Activated naive CD4-positive, alpha-beta T cell treated with anti-CD3 and anti-CD28 coated beads, Interleukin-2, amount 10 ng/mL, durations not matched to agents 7 days and 5 days (primary cell): ENCODE measurements around the gene CCR5AS.

Experiments used
- CTCF ChIA-PET: fragments of 350-600 bp; sonication (Branson Sonifier 250); formaldehyde crosslinking; loops from one replicate; lab custom pipeline; 2021; ENCODE audit warnings: antibody characterized with exemption; lab: Charles Lee
- DNase-seq: peaks from one replicate; pipeline ENCODE4 v3.0.0-alpha.2; 2020
- H3K27ac Mint-ChIP-seq: one replicate; pipeline ENCODE4 v1.8.0; 2021; ENCODE audit warnings: mild to moderate bottlenecking, moderate library complexity, mixed read lengths
- H3K27me3 Mint-ChIP-seq: one replicate; pipeline ENCODE4 v1.8.0; 2021; ENCODE audit warnings: mild to moderate bottlenecking, mixed read lengths
- H3K36me3 Mint-ChIP-seq: one replicate; pipeline ENCODE4 v1.8.0; 2021; ENCODE audit warnings: mixed read lengths
- H3K4me1 Mint-ChIP-seq: one replicate; pipeline ENCODE4 v1.8.0; 2021; ENCODE audit warnings: mixed read lengths
- H3K4me3 Mint-ChIP-seq: one replicate; pipeline ENCODE4 v1.8.0; 2021; ENCODE audit warnings: mild to moderate bottlenecking, moderate library complexity, mixed read lengths
- H3K9me3 Mint-ChIP-seq: one replicate; pipeline ENCODE4 v1.8.0; 2021; ENCODE audit warnings: mixed read lengths

Gene CCR5AS

DNA sequence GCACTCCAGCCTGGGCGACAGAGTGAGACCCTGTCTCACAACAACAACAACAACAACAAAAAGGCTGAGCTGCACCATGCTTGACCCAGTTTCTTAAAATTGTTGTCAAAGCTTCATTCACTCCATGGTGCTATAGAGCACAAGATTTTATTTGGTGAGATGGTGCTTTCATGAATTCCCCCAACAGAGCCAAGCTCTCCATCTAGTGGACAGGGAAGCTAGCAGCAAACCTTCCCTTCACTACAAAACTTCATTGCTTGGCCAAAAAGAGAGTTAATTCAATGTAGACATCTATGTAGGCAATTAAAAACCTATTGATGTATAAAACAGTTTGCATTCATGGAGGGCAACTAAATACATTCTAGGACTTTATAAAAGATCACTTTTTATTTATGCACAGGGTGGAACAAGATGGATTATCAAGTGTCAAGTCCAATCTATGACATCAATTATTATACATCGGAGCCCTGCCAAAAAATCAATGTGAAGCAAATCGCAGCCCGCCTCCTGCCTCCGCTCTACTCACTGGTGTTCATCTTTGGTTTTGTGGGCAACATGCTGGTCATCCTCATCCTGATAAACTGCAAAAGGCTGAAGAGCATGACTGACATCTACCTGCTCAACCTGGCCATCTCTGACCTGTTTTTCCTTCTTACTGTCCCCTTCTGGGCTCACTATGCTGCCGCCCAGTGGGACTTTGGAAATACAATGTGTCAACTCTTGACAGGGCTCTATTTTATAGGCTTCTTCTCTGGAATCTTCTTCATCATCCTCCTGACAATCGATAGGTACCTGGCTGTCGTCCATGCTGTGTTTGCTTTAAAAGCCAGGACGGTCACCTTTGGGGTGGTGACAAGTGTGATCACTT, 34.1 kb downstream of the CCR5AS start:
- H3K27me3 Mint-ChIP-seq: peaks cover 17% of the 10 kb centered on the region
- peak; percentile 54 for DNase-seq
- H3K27ac Mint-ChIP-seq: peak overlapping the region; percentile 77
- H3K4me1 Mint-ChIP-seq: peaks cover 86% of the 10 kb centered on the region
- peak overlapping the region; percentile 42 for H3K4me3 Mint-ChIP-seq
- H3K36me3 Mint-ChIP-seq: peaks cover 18% of the 10 kb centered on the region
- no peaks in the 10 kb centered on the region for H3K9me3 Mint-ChIP-seq
- CTCF ChIA-PET: interaction anchor here (0.6 to 14.4 kb wide), 25 partner anchors 12 to 531 kb away, joined by 3 to 228 read pairs (median 4); partner anchors contain the start of genes CCR1, CCR2 and LZTFL1

DNA sequence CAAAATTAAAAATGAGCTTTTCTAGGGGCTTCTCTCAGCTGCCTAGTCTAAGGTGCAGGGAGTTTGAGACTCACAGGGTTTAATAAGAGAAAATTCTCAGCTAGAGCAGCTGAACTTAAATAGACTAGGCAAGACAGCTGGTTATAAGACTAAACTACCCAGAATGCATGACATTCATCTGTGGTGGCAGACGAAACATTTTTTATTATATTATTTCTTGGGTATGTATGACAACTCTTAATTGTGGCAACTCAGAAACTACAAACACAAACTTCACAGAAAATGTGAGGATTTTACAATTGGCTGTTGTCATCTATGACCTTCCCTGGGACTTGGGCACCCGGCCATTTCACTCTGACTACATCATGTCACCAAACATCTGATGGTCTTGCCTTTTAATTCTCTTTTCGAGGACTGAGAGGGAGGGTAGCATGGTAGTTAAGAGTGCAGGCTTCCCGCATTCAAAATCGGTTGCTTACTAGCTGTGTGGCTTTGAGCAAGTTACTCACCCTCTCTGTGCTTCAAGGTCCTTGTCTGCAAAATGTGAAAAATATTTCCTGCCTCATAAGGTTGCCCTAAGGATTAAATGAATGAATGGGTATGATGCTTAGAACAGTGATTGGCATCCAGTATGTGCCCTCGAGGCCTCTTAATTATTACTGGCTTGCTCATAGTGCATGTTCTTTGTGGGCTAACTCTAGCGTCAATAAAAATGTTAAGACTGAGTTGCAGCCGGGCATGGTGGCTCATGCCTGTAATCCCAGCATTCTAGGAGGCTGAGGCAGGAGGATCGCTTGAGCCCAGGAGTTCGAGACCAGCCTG, 35.1 kb downstream of the CCR5AS start:
- Mint-ChIP-seq H3K4me1 (peaks cover 86% of the 10 kb centered on the region), H3K27me3 (peaks cover 13% of the 10 kb centered on the region), H3K27ac (peak overlapping the region; percentile 83), H3K36me3 (peaks cover 19% of the 10 kb centered on the region), H3K9me3 (no peaks in the 10 kb centered on the region), H3K4me3 (peak overlapping the region; percentile 42)
- CTCF ChIA-PET: interaction anchor here (0.6 to 14.4 kb wide), 26 partner anchors 9 to 530 kb away, joined by 3 to 228 read pairs (median 4); partner anchors contain the start of genes CCR1, CCR2 and LZTFL1
- peak; percentile 14 for DNase-seq

DNA sequence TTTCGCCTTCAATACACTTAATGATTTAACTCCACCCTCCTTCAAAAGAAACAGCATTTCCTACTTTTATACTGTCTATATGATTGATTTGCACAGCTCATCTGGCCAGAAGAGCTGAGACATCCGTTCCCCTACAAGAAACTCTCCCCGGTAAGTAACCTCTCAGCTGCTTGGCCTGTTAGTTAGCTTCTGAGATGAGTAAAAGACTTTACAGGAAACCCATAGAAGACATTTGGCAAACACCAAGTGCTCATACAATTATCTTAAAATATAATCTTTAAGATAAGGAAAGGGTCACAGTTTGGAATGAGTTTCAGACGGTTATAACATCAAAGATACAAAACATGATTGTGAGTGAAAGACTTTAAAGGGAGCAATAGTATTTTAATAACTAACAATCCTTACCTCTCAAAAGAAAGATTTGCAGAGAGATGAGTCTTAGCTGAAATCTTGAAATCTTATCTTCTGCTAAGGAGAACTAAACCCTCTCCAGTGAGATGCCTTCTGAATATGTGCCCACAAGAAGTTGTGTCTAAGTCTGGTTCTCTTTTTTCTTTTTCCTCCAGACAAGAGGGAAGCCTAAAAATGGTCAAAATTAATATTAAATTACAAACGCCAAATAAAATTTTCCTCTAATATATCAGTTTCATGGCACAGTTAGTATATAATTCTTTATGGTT, 35.9 kb downstream of the CCR5AS start, which contains the start of gene CCR5:
Gene CCR5, plus strand, starts transcription at position 108 of the 680 bp plus-strand sequence. CDS start 1,957 bp downstream, outside the sequence.
- CTCF ChIA-PET: interaction anchor here (0.9 to 14.4 kb wide), 22 partner anchors 10 to 432 kb away, joined by 3 to 228 read pairs (median 10); partner anchors contain the start of genes CCR1, CCR2 and CXCR6
- peaks cover 23% of the 10 kb centered on the region for H3K36me3 Mint-ChIP-seq
- H3K4me1 Mint-ChIP-seq: peaks cover 85% of the 10 kb centered on the region
- peak; percentile 50 for DNase-seq
- H3K9me3 Mint-ChIP-seq: peaks cover 3% of the 10 kb centered on the region
- peaks cover 16% of the 10 kb centered on the region for H3K27me3 Mint-ChIP-seq
- H3K27ac Mint-ChIP-seq: peak within 1 kb of the TSS; percentile 83
- peak within 1 kb of the TSS; percentile 42 for H3K4me3 Mint-ChIP-seq

DNA sequence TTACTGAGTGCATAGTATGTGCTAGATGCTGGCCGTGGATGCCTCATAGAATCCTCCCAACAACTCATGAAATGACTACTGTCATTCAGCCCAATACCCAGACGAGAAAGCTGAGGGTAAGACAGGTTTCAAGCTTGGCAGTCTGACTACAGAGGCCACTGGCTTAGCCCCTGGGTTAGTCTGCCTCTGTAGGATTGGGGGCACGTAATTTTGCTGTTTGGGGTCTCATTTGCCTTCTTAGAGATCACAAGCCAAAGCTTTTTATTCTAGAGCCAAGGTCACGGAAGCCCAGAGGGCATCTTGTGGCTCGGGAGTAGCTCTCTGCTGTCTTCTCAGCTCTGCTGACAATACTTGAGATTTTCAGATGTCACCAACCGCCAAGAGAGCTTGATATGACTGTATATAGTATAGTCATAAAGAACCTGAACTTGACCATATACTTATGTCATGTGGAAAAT, 37.2 kb downstream of the CCR5AS start:
- peaks cover 4% of the 10 kb centered on the region for H3K9me3 Mint-ChIP-seq
- peaks cover 22% of the 10 kb centered on the region for H3K36me3 Mint-ChIP-seq
- H3K27me3 Mint-ChIP-seq: peaks cover 20% of the 10 kb centered on the region
- peak; percentile 34 for DNase-seq
- H3K4me3 Mint-ChIP-seq: peak overlapping the region; percentile 41
- H3K27ac Mint-ChIP-seq: peak overlapping the region; percentile 83
- CTCF ChIA-PET: interaction anchor here (0.9 to 14.4 kb wide), 27 partner anchors 8 to 431 kb away, joined by 3 to 228 read pairs (median 12); partner anchors contain the start of genes CCR1, CCR2 and CXCR6
- peaks cover 76% of the 10 kb centered on the region for H3K4me1 Mint-ChIP-seq

DNA sequence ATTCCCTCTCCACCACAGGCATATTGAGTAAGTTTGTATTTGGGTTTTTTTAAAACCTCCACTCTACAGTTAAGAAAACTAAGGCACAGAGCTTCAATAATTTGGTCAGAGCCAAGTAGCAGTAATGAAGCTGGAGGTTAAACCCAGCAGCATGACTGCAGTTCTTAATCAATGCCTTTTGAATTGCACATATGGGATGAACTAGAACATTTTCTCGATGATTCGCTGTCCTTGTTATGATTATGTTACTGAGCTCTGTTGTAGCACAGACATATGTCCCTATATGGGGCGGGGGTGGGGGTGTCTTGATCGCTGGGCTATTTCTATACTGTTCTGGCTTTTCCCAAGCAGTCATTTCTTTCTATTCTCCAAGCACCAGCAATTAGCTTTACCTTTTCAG, 37.7 kb downstream of the CCR5AS start:
- no peak overlapping the region for H3K4me3 Mint-ChIP-seq
- H3K27me3 Mint-ChIP-seq: peaks cover 15% of the 10 kb centered on the region
- peak overlapping the region; percentile 83 for H3K27ac Mint-ChIP-seq
- no peak for DNase-seq
- H3K9me3 Mint-ChIP-seq: peaks cover 4% of the 10 kb centered on the region
- CTCF ChIA-PET: interaction anchor here (1.0 to 14.4 kb wide), 29 partner anchors 9 to 426 kb away, joined by 3 to 228 read pairs (median 10); partner anchors contain the start of genes CCR1, CCR2 and CXCR6
- peaks cover 72% of the 10 kb centered on the region for H3K4me1 Mint-ChIP-seq
- peaks cover 18% of the 10 kb centered on the region for H3K36me3 Mint-ChIP-seq

DNA sequence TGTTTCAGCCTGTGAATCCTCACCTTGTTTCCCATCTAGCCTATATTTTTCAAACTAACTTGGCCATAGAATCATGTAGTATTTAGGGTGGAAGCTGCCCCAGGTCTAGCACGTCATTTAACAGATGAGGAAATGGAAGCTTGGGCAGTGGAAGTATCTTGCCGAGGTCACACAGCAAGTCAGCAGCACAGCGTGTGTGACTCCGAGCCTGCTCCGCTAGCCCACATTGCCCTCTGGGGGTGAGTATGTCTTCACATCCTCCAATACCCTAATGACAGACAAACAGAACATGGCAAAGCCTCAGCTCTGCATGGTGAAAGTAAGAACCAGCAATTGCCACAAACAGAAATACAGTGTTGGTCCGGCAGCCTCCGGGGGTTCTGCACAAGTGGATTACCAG, 38.3 kb downstream of the CCR5AS start:
- peaks cover 4% of the 10 kb centered on the region for H3K9me3 Mint-ChIP-seq
- peaks cover 15% of the 10 kb centered on the region for H3K27me3 Mint-ChIP-seq
- H3K4me3 Mint-ChIP-seq: no peak overlapping the region
- DNase-seq: peak; percentile 80
- CTCF ChIA-PET: interaction anchor here (0.7 to 14.4 kb wide), 33 partner anchors 9 to 426 kb away, joined by 3 to 228 read pairs (median 7); partner anchors contain the start of genes CCR1, CCR2 and CXCR6
- peaks cover 69% of the 10 kb centered on the region for H3K4me1 Mint-ChIP-seq
- peak overlapping the region; percentile 55 for H3K27ac Mint-ChIP-seq
- peaks cover 18% of the 10 kb centered on the region for H3K36me3 Mint-ChIP-seq

DNA sequence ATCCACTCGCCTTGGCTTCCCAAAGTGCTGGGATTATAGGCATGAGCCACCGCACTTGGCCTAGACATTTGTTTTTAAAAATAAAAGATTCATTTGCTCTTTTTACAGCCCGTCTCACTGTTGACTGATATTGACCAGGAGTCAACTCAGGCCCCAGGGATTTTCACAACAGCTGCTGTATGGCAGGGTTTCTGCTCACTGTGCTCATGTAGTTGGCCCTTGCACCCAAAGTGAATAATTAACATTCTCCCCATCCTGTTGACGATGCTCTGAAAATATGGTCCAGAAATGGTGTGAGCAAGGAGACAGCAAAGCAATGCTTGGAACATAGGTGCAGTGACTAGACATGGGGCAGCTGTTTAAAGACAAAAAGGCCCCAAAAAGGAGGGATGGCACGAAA, 39.1 kb downstream of the CCR5AS start:
- peak overlapping the region; percentile 71 for H3K27ac Mint-ChIP-seq
- H3K4me1 Mint-ChIP-seq: peaks cover 65% of the 10 kb centered on the region
- H3K36me3 Mint-ChIP-seq: peaks cover 13% of the 10 kb centered on the region
- H3K27me3 Mint-ChIP-seq: peaks cover 14% of the 10 kb centered on the region
- peaks cover 4% of the 10 kb centered on the region for H3K9me3 Mint-ChIP-seq
- no peak for DNase-seq
- CTCF ChIA-PET: interaction anchor here (0.7 to 14.4 kb wide), 27 partner anchors 8 to 425 kb away, joined by 3 to 228 read pairs (median 10); partner anchors contain the start of genes CCR1, CCR2 and CXCR6
- no peak overlapping the region for H3K4me3 Mint-ChIP-seq

DNA sequence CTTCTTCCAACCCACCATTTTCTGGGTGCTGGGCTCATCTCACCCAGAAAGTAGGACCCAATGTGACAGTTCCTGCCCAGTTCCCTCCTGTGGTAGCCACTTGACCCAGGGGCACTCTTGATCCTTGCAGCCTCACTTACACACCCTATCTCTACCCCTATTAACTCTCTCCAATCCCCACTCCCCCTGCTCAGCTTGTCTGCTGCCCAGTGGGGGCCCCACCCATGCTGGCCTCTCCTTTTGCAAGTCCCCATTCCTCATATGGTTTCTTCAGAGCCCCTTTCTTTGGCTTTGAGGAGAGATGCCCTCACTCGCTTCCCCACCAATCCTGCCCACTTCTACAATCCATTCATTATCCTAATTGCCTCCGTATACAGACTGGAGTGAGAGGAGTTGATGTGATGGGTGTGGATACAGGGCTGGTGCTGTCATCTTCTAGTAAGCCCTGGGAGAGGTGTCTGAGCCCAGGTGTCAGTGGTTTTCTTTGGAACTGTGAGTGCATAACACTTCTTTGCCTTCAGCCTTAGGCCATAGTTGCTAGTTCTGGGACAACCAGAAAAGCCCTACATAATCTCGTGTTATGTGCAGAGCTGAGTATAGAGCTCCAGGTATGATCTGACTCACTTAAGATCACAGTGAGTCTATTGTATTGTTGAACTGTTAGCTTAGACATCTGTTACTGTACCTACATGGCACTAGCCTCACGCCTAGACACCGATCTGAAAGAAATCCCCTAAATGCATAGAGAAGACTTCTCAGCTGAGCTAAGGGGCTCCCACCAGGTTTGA, 40.9 kb downstream of the CCR5AS start:
- DNase-seq: no peak
- H3K36me3 Mint-ChIP-seq: peaks cover 13% of the 10 kb centered on the region
- H3K27me3 Mint-ChIP-seq: peaks cover 14% of the 10 kb centered on the region
- H3K4me1 Mint-ChIP-seq: peaks cover 64% of the 10 kb centered on the region
- peaks cover 4% of the 10 kb centered on the region for H3K9me3 Mint-ChIP-seq
- CTCF ChIA-PET: interaction anchor here (0.9 to 14.4 kb wide), 3 partner anchors 14 to 150 kb away, joined by 3 to 228 read pairs (median 80); partner anchors contain the start of gene CCR2
- no peak overlapping the region for H3K27ac Mint-ChIP-seq
- no peak overlapping the region for H3K4me3 Mint-ChIP-seq

DNA sequence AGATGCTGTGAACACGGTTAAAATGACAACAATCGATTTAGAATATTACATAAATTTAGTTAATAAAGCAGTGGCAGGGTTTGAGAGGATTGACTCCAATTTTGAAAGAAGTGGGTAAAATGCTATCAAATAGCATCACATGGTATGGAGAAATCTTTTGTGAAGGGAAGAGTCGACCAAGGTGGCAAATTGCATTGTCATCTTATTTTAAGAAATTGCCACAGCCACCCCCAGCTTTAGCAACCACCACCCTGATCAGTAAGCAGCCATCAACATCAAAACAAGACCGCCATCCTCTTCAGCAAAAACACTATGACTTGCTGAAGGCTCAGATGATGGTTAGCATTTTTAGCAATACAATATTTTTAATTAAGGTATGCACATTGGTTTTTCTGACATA, 41.8 kb downstream of the CCR5AS start:
- Mint-ChIP-seq H3K4me1 (peaks cover 62% of the 10 kb centered on the region), H3K27me3 (peaks cover 14% of the 10 kb centered on the region), H3K36me3 (peaks cover 20% of the 10 kb centered on the region), H3K4me3 (no peak overlapping the region), H3K9me3 (peaks cover 4% of the 10 kb centered on the region), H3K27ac (no peak overlapping the region)
- CTCF ChIA-PET: interaction anchor here (1.7 kb wide), 1 partner anchor 152 kb away, joined by 5 read pairs; no protein-coding TSS in a partner anchor
- DNase-seq: no peak

DNA sequence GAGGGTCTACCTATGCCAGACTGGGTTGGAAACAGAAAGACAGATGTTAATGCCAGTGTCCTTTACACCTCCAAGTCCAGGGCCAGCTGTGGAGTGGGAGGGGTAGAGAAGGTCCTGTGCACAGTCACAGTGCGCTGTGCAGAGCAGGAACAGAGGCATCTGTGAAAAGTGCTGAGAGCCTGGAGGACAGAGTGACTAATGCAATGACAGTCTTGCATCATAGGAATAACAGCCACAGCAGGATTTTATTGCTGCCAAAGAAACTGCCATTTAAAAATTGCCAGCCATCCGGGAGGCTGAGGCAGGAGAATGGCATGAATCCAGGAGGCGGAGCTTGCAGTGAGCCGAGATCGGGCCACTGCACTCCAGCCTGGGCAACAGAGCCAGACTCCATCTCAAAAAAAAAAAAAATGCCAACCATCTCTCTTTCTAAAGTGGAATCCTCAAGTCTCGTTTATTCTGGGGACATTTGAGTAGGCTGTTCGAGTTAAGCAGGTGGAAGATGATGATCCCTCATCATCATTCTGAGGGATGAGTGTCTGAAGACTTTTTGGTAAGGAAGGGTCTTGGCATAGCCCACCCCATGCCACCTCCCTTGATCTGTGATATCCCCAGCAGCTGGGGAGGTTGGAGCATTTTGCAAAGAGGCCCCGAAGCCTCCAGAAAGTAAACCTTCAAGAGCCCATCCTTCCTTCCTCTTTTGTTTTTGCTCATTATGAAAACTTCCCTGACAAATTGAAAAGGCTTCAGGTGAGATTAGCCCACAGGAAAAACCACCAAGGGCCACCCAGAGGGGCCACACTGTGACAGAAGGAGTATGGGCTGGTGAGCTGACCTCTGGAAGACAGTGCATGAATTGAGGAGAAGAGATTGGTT, 45.2 kb downstream of the CCR5AS start:
- H3K27me3 Mint-ChIP-seq: peaks cover 16% of the 10 kb centered on the region
- DNase-seq: no peak
- peaks cover 4% of the 10 kb centered on the region for H3K9me3 Mint-ChIP-seq
- CTCF ChIA-PET: no interaction called here
- peaks cover 44% of the 10 kb centered on the region for H3K36me3 Mint-ChIP-seq
- H3K4me1 Mint-ChIP-seq: peaks cover 66% of the 10 kb centered on the region
- no peak overlapping the region for H3K4me3 Mint-ChIP-seq
- H3K27ac Mint-ChIP-seq: no peak overlapping the region

DNA sequence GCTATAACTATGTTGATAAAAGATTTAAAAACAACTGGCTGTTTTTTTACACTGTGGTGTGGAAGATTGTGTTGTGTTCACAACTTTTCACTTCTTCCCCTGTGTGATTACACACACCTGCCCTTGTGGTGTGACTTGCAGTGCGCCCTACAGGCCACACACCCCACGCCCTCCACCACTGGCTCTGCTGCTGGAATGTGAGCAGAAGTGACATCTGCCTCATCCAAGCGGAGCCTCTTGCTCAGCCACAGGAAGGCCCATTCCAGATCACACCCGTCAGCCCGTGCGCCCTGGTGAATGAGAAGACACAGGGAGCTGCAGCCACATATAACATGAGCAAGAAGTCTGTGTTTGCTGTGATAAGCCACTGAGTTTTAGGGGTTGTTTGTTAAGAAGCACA, 46.0 kb downstream of the CCR5AS start:
- CTCF ChIA-PET: interaction anchor here (1.5 to 1.8 kb wide), 2 partner anchors 8 to 9 kb away, joined by 4 to 10 read pairs; partner anchors contain the start of gene CCR5
- peaks cover 13% of the 10 kb centered on the region for H3K27me3 Mint-ChIP-seq
- peaks cover 67% of the 10 kb centered on the region for H3K4me1 Mint-ChIP-seq
- peaks cover under 1% of the 10 kb centered on the region for H3K9me3 Mint-ChIP-seq
- H3K4me3 Mint-ChIP-seq: no peak overlapping the region
- no peak overlapping the region for H3K27ac Mint-ChIP-seq
- peaks cover 47% of the 10 kb centered on the region for H3K36me3 Mint-ChIP-seq
- no peak for DNase-seq
